HG02885 (cell line): Measurements from ENCODE around the gene RTN4IP1.

ENCODE experiments used
- ATAC-seq: cut with Tn5 transposase; IDR thresholded peaks from one replicate; pipeline ENCODE4 v1.9.1; 2021; ENCODE audit warnings: mild to moderate bottlenecking; ENCODE audit not compliant: unreplicated experiment, poor library complexity

Gene RTN4IP1

GRCh38 chr6:106629103-106629858 lies at the start of gene RTN4IP1, which contains the start of gene QRSL1:
Gene RTN4IP1, minus strand, starts transcription at chr6:106629498. Its CDS starts 477 bp downstream, at chr6:106629021.
Gene QRSL1, plus strand, starts transcription at chr6:106629578. Its CDS starts 104 bp downstream, at chr6:106629682.
- peak; percentile 89 for ATAC-seq

- no peak for ATAC-seq
Observed at GRCh38 chr6:106677282-106677681, 48.0 kb upstream of the RTN4IP1 start.

- no peak for ATAC-seq
Observed at GRCh38 chr6:106674541-106675229, 45.4 kb upstream of the RTN4IP1 start.

GRCh38 chr6:106671651-106672050 lies 42.4 kb upstream of the RTN4IP1 start:
- ATAC-seq = no peak

GRCh38 chr6:106670236-106670635 lies 40.9 kb upstream of the RTN4IP1 start:
- ATAC-seq = no peak

- ATAC-seq = no peak
Observed at GRCh38 chr6:106667022-106667402, 37.7 kb upstream of the RTN4IP1 start.

GRCh38 chr6:106666282-106667021 lies 37.2 kb upstream of the RTN4IP1 start:
- ATAC-seq = peak; percentile 99

- ATAC-seq = no peak
Observed at GRCh38 chr6:106662458-106662857, 33.2 kb upstream of the RTN4IP1 start.

GRCh38 chr6:106659859-106660258 lies 30.6 kb upstream of the RTN4IP1 start:
- ATAC-seq = no peak

- ATAC-seq = no peak
Observed at GRCh38 chr6:106658469-106658868, 29.2 kb upstream of the RTN4IP1 start.

- ATAC-seq = peak; percentile 64
Observed at GRCh38 chr6:106648651-106649308, 19.5 kb upstream of the RTN4IP1 start.

GRCh38 chr6:106643061-106643460 lies 13.8 kb upstream of the RTN4IP1 start:
- no peak for ATAC-seq

GRCh38 chr6:106642476-106642875 lies 13.2 kb upstream of the RTN4IP1 start:
- ATAC-seq = no peak

GRCh38 chr6:106639812-106640211 lies 10.5 kb upstream of the RTN4IP1 start:
- no peak for ATAC-seq

- ATAC-seq = peak; percentile 80
Observed at GRCh38 chr6:106637717-106638341, 8.5 kb upstream of the RTN4IP1 start.

GRCh38 chr6:106637051-106637716 lies 7.9 kb upstream of the RTN4IP1 start:
- ATAC-seq = peak; percentile 31

- no peak for ATAC-seq
Observed at GRCh38 chr6:106634565-106634964, 5.3 kb upstream of the RTN4IP1 start.

GRCh38 chr6:106631346-106631745 lies 2.0 kb upstream of the RTN4IP1 start:
- no peak for ATAC-seq

GRCh38 chr6:106630366-106630765 lies 1.1 kb upstream of the RTN4IP1 start:
- no peak for ATAC-seq

- no peak for ATAC-seq
Observed at GRCh38 chr6:106629859-106630163, 513 bp upstream of the RTN4IP1 start.
